GM12891 (cell line): ENCODE results near the gene LAMP2.

Source experiments
- PAX5 ChIP-seq: IDR thresholded peaks from 2 replicates; pipeline ENCODE4 v1.6.1; 2011; ENCODE audit warnings: low read length, moderate library complexity, mild to moderate bottlenecking; ENCODE audit not compliant: insufficient read depth, severe bottlenecking
- POLR2A ChIP-seq: IDR thresholded peaks from 2 replicates; pipeline ENCODE4 v1.6.1; 2011; ENCODE audit warnings: low read depth, low read length, control low read depth
- POLR2AphosphoS5 ChIP-seq: IDR thresholded peaks from 2 replicates; pipeline ENCODE4 v1.6.1; 2011; ENCODE audit warnings: low read depth, low read length, control low read depth

DNA sequence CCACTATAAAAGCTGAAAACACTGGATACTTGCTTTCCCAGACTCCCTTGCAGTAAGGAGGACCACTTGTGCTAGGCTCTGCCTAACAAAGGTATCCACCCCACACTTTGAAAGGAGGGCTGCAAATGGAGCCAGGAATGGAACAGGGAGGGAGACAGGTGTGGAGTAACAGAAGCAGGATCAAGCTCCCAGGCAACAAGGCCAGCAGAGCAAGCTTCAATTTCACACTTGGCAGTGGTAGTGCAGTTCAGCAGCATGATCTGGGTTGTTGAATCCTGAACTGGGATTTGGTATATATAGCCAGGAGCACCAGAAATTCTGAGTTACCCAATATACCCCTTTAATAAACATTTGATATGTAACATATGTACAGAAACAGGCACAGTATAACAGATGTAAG, 9.8 kb downstream of the LAMP2 start:
- TF ChIP-seq POLR2A = no peak
- no peak for TF ChIP-seq PAX5
- TF ChIP-seq POLR2AphosphoS5 = no peak
